Smooth muscle cell (in vitro differentiated cells): ENCODE results near the gene DACT2. TPM values are rescaled to one million over a fixed set of nuclear protein-coding genes. Genes with fewer than 3 reads are reported as not detected.

ENCODE experiments used
- DNase-seq: peaks from one replicate; lab custom pipeline; 2025; ENCODE audit not compliant: unreplicated experiment; lab: John Stamatoyannopoulos, UW
- H2AFZ ChIP-seq: fragments of 200-600 bp; sonication (generic); 2 replicates; pipeline ENCODE4 v1.6.0; 2016; ENCODE audit warnings: antibody characterized with exemption, low read depth, mild to moderate bottlenecking
- H3F3A ChIP-seq: fragments of 200-600 bp; sonication (generic); 2 replicates; pipeline ENCODE4 v1.6.0; 2017; ENCODE audit warnings: antibody characterized with exemption, low read depth
- H3K27ac ChIP-seq: fragments of 200-600 bp; sonication (generic); 2 replicates; pipeline ENCODE4 v1.5.1; 2016; ENCODE audit warnings: low read depth, mild to moderate bottlenecking
- H3K27me3 ChIP-seq: fragments of 200-600 bp; sonication (generic); 2 replicates; pipeline ENCODE4 v1.6.1; 2016; ENCODE audit warnings: low read depth, mild to moderate bottlenecking
- H3K36me3 ChIP-seq: fragments of 200-600 bp; sonication (generic); 2 replicates; pipeline ENCODE4 v1.5.1; 2016; ENCODE audit warnings: low read depth
- H3K4me1 ChIP-seq: fragments of 200-600 bp; sonication (generic); 2 replicates; pipeline ENCODE4 v1.5.1; 2016; ENCODE audit warnings: low read depth
- H3K4me2 ChIP-seq: fragments of 200-600 bp; sonication (generic); 2 replicates; pipeline ENCODE4 v1.6.0; 2016; ENCODE audit warnings: mild to moderate bottlenecking
- H3K4me3 ChIP-seq: fragments of 200-600 bp; sonication (generic); 2 replicates; pipeline ENCODE4 v1.5.1; 2016; ENCODE audit warnings: mild to moderate bottlenecking
- H3K79me2 ChIP-seq: fragments of 200-600 bp; sonication (generic); 2 replicates; pipeline ENCODE4 v1.6.0; 2016; ENCODE audit warnings: low read depth, mild to moderate bottlenecking
- H3K9ac ChIP-seq: fragments of 200-600 bp; sonication (generic); 2 replicates; pipeline ENCODE4 v1.6.0; 2016; ENCODE audit warnings: low read depth
- H3K9me3 ChIP-seq: fragments of 200-600 bp; sonication (generic); replicated peaks from 2 replicates; pipeline ENCODE4 v1.5.1; 2016; ENCODE audit warnings: low read depth
- H4K20me1 ChIP-seq: fragments of 200-600 bp; sonication (generic); 2 replicates; pipeline ENCODE4 v1.6.0; 2016; ENCODE audit warnings: low read depth
- CTCF ChIP-seq: fragments of 200-600 bp; sonication (generic); IDR thresholded peaks from 2 replicates; pipeline ENCODE4 v1.5.1; 2017; ENCODE audit warnings: borderline replicate concordance, mild to moderate bottlenecking, antibody characterized with exemption; ENCODE audit not compliant: insufficient read depth, poor library complexity, severe bottlenecking
- WGBS: methylation state at CpG from one replicate; pipeline ENCODE4 v1.1.7; 2016; ENCODE audit warnings: low lambda C conversion rate; 5-methylcytosine and 5-hydroxymethylcytosine counted together
- polyA plus RNA-seq: library from polyadenylated mRNA; unstranded; fragments of >200 nt; fragmentation: Nextera tagmentation; extraction: Ambion mirVana; gene quantifications from 2 replicates; pipeline ENCODE4 v1.2.1, GENCODE V29; 2016
- total RNA-seq: library from RNA; depleted of rRNA; stranded (reverse); fragments of >200 nt; gene quantifications from 2 replicates; pipeline ENCODE4 v1.2.3, GENCODE V29; 2014

The DACT2 gene
- total and polyA plus RNA-seq, 2 experiments from 2014 or later: 0.06 to 0.18 TPM

GRCh38 chr6:168277274-168277669, 42.3 kb downstream of the DACT2 start:
- Histone ChIP-seq H3K27ac (no peak overlapping the region), H3K27me3 (peaks cover 7% of the 10 kb centered on the region), H3K4me3 (no peak overlapping the region), H3K79me2 (no peaks in the 10 kb centered on the region), H3F3A (no peaks in the 10 kb centered on the region), H3K36me3 (no peaks in the 10 kb centered on the region), H2AFZ (no peak overlapping the region), H3K9me3 (no peaks in the 10 kb centered on the region), H3K4me2 (no peak overlapping the region), H4K20me1 (no peaks in the 10 kb centered on the region), H3K4me1 (peaks cover 11% of the 10 kb centered on the region), H3K9ac (no peak overlapping the region)
- no peak for TF ChIP-seq CTCF
- no peak for DNase-seq
- 94% methylated on average over 14 of the region's 14 CpGs for WGBS

GRCh38 chr6:168276576-168277273, 42.9 kb downstream of the DACT2 start:
- Histone ChIP-seq H3K9me3 (no peaks in the 10 kb centered on the region), H3K79me2 (no peaks in the 10 kb centered on the region), H3K4me2 (no peak overlapping the region), H3K4me1 (peaks cover 13% of the 10 kb centered on the region), H3K27ac (no peak overlapping the region), H3K4me3 (no peak overlapping the region), H2AFZ (no peak overlapping the region), H3F3A (no peaks in the 10 kb centered on the region), H4K20me1 (no peaks in the 10 kb centered on the region), H3K9ac (no peak overlapping the region), H3K27me3 (peaks cover 7% of the 10 kb centered on the region), H3K36me3 (no peaks in the 10 kb centered on the region)
- 95% methylated on average over 32 of the region's 32 CpGs for WGBS
- DNase-seq: no peak
- no peak for TF ChIP-seq CTCF

- Histone ChIP-seq H3F3A (no peaks in the 10 kb centered on the region), H3K27ac (no peak overlapping the region), H3K27me3 (no peaks in the 10 kb centered on the region), H3K4me3 (no peak overlapping the region), H3K9me3 (no peaks in the 10 kb centered on the region), H3K9ac (no peak overlapping the region), H4K20me1 (no peaks in the 10 kb centered on the region), H3K36me3 (no peaks in the 10 kb centered on the region), H3K79me2 (no peaks in the 10 kb centered on the region), H2AFZ (no peak overlapping the region), H3K4me1 (peaks cover 13% of the 10 kb centered on the region), H3K4me2 (no peak overlapping the region)
- 79% methylated on average over 12 of the region's 12 CpGs for WGBS
- no peak for DNase-seq
- no peak for TF ChIP-seq CTCF
These were observed 44.4 kb downstream of the DACT2 start for GRCh38 chr6:168275168-168275567.
